Left lung (tissue), 10 donors: ENCODE results near the gene ACAT2. TPM values are rescaled to one million over a fixed set of nuclear protein-coding genes. Genes with fewer than 3 reads are reported as not detected.
"Not testable (repeated sequence)": the region's sequence is repeated elsewhere in the genome, so short reads cannot be mapped to it uniquely, and the experiment has no call there.

Experiments used
- ATAC-seq: fragments of 200-7000 bp; cut with Tn5 transposase; one replicate; pipeline ENCODE4 v1.9.1; 2020; ENCODE audit warnings: moderate library complexity
- DNase-seq, 4 donors: peaks; one replicate each; pipeline ENCODE4 v3.0.0-alpha.2; 2013 to 2020
- H3K27ac ChIP-seq, 2 donors: fragments of 200-600 bp; sonication (generic) in 1 of 2; one replicate each; pipeline versions ENCODE4 v1.5.0 to v1.8.0; 2020 to 2021
- H3K27me3 ChIP-seq, 2 donors: fragments of 200-600 bp; sonication (generic) in 1 of 2; one replicate each; pipeline versions ENCODE4 v1.5.0 to v1.8.0; 2020 to 2021
- H3K36me3 ChIP-seq, 2 donors: fragments of 200-600 bp; sonication (generic) in 1 of 2; one replicate each; pipeline versions ENCODE4 v1.5.0 to v1.8.0; 2020 to 2021
- H3K4me1 ChIP-seq, 2 donors: fragments of 200-600 bp; one replicate each; pipeline ENCODE4 v1.8.0; 2021
- H3K4me3 ChIP-seq, 2 donors: fragments of 200-600 bp; sonication (generic) in 1 of 2; one replicate each; pipeline versions ENCODE4 v1.5.0 to v1.8.0; 2020 to 2021; ENCODE audit warnings: mild to moderate bottlenecking in 1 of 2
- H3K9me3 ChIP-seq, 2 donors: fragments of 200-600 bp; sonication (generic) in 1 of 2; one replicate each; pipeline versions ENCODE4 v1.5.0 to v1.8.0; 2020 to 2021
- intact Hi-C, 2 donors: fragments of 100-400 bp; cut with DNase I; formaldehyde crosslinking; loops; one replicate each; pipeline versions ENCODE4 v1.11.2 to v1.14.2; 2022
- polyA plus RNA-seq, 6 donors: library from polyadenylated mRNA; unstranded; fragments of 120-200 nt; gene quantifications; one replicate each; pipeline ENCODE4 v1.2.1, GENCODE V29; 2013; ENCODE audit not compliant: insufficient read length in 6 of 6
- total RNA-seq, 2 donors: library from RNA; stranded (reverse); fragmentation: NEBNext Ultra II Directional; extraction: Animal tissue kit (Norgen Biotek cat#: 25700); gene quantifications; one replicate each; pipeline ENCODE4 v1.2.1, GENCODE V29; 2021
- TF ChIP-seq, protein P1 (sequence below), 2 donors: fragments of 200-600 bp; sonication (generic) in 1 of 2; IDR thresholded peaks; one replicate each; pipeline versions ENCODE4 v1.5.0 to v1.8.0; 2021; ENCODE audit warnings: antibody characterized with exemption in 2 of 2
- donor health status: DM: no; HTN: yes; CAD: no.
- donor health status: DM: no; HTN: no; CAD: no.

Gene ACAT2
- total and polyA plus RNA-seq, 8 donors: 25.2 to 116 (median 30.9) TPM

DNA sequence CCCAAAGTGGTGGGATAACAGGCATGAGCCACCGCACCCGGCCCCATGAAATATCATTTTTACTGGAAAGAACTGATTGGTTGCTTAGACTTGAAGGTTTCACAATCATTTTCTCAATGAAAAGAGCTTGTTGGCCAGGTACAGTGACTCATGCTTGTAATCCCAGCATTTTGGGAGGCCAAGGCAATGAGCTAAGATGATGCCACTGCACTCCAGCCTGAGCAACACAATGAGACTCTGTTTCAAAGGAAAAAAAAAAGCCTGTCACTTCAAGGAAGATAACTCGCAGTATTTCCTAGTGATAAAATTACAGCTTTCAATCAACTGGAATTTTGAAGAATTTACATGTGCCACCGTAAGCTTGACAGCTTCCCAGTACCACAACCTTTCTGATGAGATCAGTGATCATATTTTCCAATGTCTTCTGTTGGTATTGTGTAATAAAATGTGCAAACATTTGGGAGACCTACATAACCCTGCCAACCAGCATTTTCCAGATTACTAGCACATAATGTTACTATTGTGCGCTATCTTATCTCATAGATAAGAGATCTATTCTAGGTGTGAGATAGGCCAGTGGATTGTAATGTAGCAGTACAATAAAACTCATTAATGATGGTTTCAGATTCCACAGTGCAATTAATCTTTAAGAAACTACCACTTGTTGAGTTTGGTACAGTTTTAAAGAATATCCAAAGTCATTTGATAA lies 45.5 kb downstream of the ACAT2 start:
- intact Hi-C loops: no loop called here
- peaks cover 2 to 6% of the 10 kb centered on the region in 2 donors for H3K4me1 ChIP-seq
- no peak overlapping the region for H3K4me3 ChIP-seq
- H3K9me3 ChIP-seq: no peaks in the 10 kb centered on the region
- H3K27ac ChIP-seq: no peak overlapping the region
- TF ChIP-seq, protein P1, sequence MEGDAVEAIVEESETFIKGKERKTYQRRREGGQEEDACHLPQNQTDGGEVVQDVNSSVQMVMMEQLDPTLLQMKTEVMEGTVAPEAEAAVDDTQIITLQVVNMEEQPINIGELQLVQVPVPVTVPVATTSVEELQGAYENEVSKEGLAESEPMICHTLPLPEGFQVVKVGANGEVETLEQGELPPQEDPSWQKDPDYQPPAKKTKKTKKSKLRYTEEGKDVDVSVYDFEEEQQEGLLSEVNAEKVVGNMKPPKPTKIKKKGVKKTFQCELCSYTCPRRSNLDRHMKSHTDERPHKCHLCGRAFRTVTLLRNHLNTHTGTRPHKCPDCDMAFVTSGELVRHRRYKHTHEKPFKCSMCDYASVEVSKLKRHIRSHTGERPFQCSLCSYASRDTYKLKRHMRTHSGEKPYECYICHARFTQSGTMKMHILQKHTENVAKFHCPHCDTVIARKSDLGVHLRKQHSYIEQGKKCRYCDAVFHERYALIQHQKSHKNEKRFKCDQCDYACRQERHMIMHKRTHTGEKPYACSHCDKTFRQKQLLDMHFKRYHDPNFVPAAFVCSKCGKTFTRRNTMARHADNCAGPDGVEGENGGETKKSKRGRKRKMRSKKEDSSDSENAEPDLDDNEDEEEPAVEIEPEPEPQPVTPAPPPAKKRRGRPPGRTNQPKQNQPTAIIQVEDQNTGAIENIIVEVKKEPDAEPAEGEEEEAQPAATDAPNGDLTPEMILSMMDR (IDR thresholded peaks at IDR 0.05): no peak
- no peaks in the 10 kb centered on the region for H3K36me3 ChIP-seq
- DNase-seq (no peak), ATAC-seq (no peak)
- H3K27me3 ChIP-seq: no peaks in the 10 kb centered on the region

DNA sequence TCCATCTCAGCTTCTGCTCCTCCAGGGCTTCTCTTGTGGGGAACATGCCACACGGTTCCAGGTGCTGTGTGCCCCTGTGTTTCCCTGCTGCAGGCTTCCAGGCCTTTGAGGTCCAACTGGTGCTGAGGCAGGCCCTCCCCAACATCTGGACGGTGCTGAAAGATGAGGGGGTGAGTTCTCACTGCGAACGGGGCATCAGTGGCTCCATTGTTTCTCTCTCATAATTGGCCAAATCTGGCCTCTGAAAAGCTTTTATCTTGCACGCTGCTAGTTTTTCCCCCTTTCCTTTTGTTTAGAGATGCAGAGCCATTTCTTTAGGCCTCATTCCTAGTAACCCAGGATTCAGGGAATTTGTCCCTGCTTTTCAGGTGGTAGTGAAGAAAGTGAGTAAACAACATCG lies 46.8 kb downstream of the ACAT2 start:
- no peak for ATAC-seq
- TF ChIP-seq, protein P1 (IDR thresholded peaks at IDR 0.05): no peak

DNA sequence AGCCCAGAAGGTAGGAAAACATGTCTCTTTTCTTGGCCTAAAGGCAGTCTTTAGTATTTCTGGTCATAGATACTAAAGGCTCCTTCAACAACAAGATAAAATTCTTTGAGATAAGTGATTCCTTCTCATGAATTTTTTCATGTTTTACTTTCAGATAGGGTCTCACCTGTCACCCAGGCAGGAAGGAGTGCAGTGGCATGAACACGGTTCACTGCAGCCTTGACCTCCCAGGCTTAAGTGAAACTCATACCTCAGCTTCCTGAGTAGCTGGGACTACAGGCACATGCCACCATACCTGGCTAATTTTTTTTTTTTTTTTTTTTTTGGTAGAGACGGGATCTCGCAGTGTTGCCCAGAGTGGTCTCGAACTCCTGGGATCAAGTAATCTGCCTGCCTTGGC lies 47.3 kb downstream of the ACAT2 start:
- Histone ChIP-seq H3K36me3 (peaks cover 0 to 3% of the 10 kb centered on the region in 2 donors), H3K4me3 (no peak overlapping the region), H3K9me3 (no peaks in the 10 kb centered on the region), H3K27me3 (no peaks in the 10 kb centered on the region), H3K4me1 (no peaks in the 10 kb centered on the region), H3K27ac (no peak overlapping the region)
- ATAC-seq (no peak), DNase-seq (no peak)
- intact Hi-C loops: no loop called here
- TF ChIP-seq, protein P1 (IDR thresholded peaks at IDR 0.05): no peak

More for the DNA sequence above, 46.8 kb downstream of the ACAT2 start:
- Histone ChIP-seq H3K4me3 (no peak overlapping the region), H3K36me3 (no peaks in the 10 kb centered on the region), H3K27ac (no peak overlapping the region), H3K27me3 (no peaks in the 10 kb centered on the region), H3K4me1 (no peaks in the 10 kb centered on the region), H3K9me3 (no peaks in the 10 kb centered on the region)
- intact Hi-C loops: no loop called here
- DNase-seq: no peak

DNA sequence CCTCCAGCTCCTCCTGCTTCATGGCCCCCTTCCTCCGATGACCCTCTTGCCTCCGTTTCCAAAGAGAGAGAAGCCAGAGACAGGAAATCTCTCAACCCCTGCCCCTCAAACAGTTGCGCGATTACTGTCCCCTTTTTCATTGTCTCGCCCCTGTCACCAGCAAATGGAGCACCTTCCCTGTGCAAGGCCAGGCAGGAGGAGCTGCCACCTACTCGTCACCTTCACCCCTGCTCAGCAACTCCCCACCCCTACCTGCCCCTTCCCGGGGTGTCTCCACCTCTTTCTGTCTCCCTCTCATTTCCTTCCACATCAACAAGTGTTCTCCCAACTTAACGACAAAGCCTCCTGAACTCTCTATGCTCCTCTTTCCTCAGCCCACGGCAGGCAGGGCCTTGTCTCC lies 51.9 kb downstream of the ACAT2 start:
- H3K4me3 ChIP-seq: no peak overlapping the region
- TF ChIP-seq, protein P1 (IDR thresholded peaks at IDR 0.05): no peak
- H3K9me3 ChIP-seq: no peaks in the 10 kb centered on the region
- intact Hi-C loops: no loop called here
- ATAC-seq (no peak), DNase-seq (no peak)
- no peaks in the 10 kb centered on the region for H3K4me1 ChIP-seq
- peaks cover 0 to 3% of the 10 kb centered on the region in 2 donors for H3K36me3 ChIP-seq
- no peak overlapping the region for H3K27ac ChIP-seq
- H3K27me3 ChIP-seq: no peaks in the 10 kb centered on the region

DNA sequence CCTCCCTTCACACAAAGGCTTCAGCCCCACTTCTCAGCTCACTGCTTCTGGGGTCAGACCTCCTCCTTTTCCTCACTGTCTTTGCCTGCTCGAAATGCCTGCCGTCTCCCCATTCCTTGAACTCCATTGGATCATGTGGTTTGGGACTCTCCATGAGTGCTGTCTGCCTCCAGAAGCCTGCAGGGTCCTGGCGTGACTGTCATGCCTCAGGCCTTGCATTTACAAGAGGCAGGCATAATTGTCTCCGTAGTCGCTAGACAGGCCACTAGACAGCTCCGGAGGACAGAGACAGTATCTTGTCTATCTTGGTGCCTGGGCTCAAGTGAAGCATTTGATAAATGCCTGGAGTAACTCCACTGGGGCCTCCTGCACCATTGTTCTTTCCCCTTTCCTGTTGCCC lies 53.6 kb downstream of the ACAT2 start:
- no peaks in the 10 kb centered on the region for H3K9me3 ChIP-seq
- H3K27me3 ChIP-seq: peaks cover 0 to 10% of the 10 kb centered on the region in 2 donors
- H3K4me1 ChIP-seq: peaks cover 0 to 6% of the 10 kb centered on the region in 2 donors
- H3K27ac ChIP-seq: no peak overlapping the region
- H3K4me3 ChIP-seq: no peak overlapping the region
- intact Hi-C loops: no loop called here
- ATAC-seq (no peak), DNase-seq (no peak)
- TF ChIP-seq, protein P1 (IDR thresholded peaks at IDR 0.05): no peak
- peaks cover 0 to 3% of the 10 kb centered on the region in 2 donors for H3K36me3 ChIP-seq

- H3K9me3 ChIP-seq, DNase-seq, H3K27me3 ChIP-seq: not testable (repeated sequence)
Observed at GRCh38 chr6:159816775-159817174, 54.9 kb downstream of the ACAT2 start.

More at GRCh38 chr6:159816775-159817174, 54.9 kb downstream of the ACAT2 start:
- intact Hi-C loops, H3K4me1 ChIP-seq, H3K27ac ChIP-seq, H3K4me3 ChIP-seq, H3K36me3 ChIP-seq, ATAC-seq: not testable (repeated sequence)
